PFSK-1 (cell line): ENCODE measurements around the gene SPACA4.

ENCODE experiments used
- FOXP2 ChIP-seq: optimal IDR thresholded peaks from 2 replicates; pipeline ENCODE3; 2011; ENCODE audit warnings: borderline replicate concordance, control low read depth, inconsistent platforms; ENCODE audit not compliant: insufficient read depth; ENCODE audit errors: extremely low read length, extremely low read depth
- POLR2AphosphoS5 ChIP-seq: IDR thresholded peaks from 2 replicates; pipeline ENCODE4 v1.6.1; 2012; ENCODE audit warnings: low read depth, mild to moderate bottlenecking, control low read depth, low read length, moderate library complexity
- SIN3A ChIP-seq: IDR thresholded peaks from 2 replicates; pipeline ENCODE4 v1.6.1; 2012; ENCODE audit warnings: mild to moderate bottlenecking, low read length, moderate library complexity, borderline replicate concordance; ENCODE audit not compliant: insufficient read depth
- TAF1 ChIP-seq: IDR thresholded peaks from 2 replicates; pipeline ENCODE4 v1.6.1; 2012; ENCODE audit warnings: low read length, control low read depth, borderline replicate concordance; ENCODE audit not compliant: insufficient read depth
- TF ChIP-seq, protein P1 (sequence below), 2 experiments: IDR thresholded peaks; 2 replicates each; pipeline versions ENCODE4 v1.6.1 to v1.8.0; 2011 to 2012; ENCODE audit warnings: low read depth in 2 of 2, low read length in 2 of 2, control low read depth in 1 of 2, inconsistent platforms in 1 of 2, mild to moderate bottlenecking in 1 of 2, moderate library complexity in 1 of 2; ENCODE audit not compliant: insufficient read depth in 1 of 2

SPACA4 gene

GRCh38 chr19:48644839-48645619 is 38.5 kb downstream of the SPACA4 start:
- TF ChIP-seq POLR2AphosphoS5 (no peak), TAF1 (no peak), SIN3A (no peak), FOXP2 (no peak)
- TF ChIP-seq, protein P1, sequence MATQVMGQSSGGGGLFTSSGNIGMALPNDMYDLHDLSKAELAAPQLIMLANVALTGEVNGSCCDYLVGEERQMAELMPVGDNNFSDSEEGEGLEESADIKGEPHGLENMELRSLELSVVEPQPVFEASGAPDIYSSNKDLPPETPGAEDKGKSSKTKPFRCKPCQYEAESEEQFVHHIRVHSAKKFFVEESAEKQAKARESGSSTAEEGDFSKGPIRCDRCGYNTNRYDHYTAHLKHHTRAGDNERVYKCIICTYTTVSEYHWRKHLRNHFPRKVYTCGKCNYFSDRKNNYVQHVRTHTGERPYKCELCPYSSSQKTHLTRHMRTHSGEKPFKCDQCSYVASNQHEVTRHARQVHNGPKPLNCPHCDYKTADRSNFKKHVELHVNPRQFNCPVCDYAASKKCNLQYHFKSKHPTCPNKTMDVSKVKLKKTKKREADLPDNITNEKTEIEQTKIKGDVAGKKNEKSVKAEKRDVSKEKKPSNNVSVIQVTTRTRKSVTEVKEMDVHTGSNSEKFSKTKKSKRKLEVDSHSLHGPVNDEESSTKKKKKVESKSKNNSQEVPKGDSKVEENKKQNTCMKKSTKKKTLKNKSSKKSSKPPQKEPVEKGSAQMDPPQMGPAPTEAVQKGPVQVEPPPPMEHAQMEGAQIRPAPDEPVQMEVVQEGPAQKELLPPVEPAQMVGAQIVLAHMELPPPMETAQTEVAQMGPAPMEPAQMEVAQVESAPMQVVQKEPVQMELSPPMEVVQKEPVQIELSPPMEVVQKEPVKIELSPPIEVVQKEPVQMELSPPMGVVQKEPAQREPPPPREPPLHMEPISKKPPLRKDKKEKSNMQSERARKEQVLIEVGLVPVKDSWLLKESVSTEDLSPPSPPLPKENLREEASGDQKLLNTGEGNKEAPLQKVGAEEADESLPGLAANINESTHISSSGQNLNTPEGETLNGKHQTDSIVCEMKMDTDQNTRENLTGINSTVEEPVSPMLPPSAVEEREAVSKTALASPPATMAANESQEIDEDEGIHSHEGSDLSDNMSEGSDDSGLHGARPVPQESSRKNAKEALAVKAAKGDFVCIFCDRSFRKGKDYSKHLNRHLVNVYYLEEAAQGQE (IDR thresholded peaks at IDR 0.05; ENCODE audit: insufficient read depth in 1 of 2, low read depth in 2 of 2, low read length in 2 of 2) = no peak

- TF ChIP-seq POLR2AphosphoS5 = no peak
- TF ChIP-seq TAF1 = no peak
- TF ChIP-seq FOXP2 = no peak
- TF ChIP-seq SIN3A = no peak
- TF ChIP-seq, protein P1 (IDR thresholded peaks at IDR 0.05; ENCODE audit: insufficient read depth in 1 of 2, low read depth in 2 of 2, low read length in 2 of 2) = no peak
Observed at GRCh38 chr19:48645620-48646000, 39.1 kb downstream of the SPACA4 start.

GRCh38 chr19:48646001-48646721 is 39.6 kb downstream of the SPACA4 start, which contains the start of gene CA11:
Gene CA11, minus strand, starts transcription at chr19:48646187. Its CDS starts 555 bp downstream, at chr19:48645632.
- TF ChIP-seq FOXP2 = peak; percentile 66
- no peak for TF ChIP-seq TAF1
- no peak; the same call in 1 of the 2 replicates for TF ChIP-seq SIN3A

DNA sequence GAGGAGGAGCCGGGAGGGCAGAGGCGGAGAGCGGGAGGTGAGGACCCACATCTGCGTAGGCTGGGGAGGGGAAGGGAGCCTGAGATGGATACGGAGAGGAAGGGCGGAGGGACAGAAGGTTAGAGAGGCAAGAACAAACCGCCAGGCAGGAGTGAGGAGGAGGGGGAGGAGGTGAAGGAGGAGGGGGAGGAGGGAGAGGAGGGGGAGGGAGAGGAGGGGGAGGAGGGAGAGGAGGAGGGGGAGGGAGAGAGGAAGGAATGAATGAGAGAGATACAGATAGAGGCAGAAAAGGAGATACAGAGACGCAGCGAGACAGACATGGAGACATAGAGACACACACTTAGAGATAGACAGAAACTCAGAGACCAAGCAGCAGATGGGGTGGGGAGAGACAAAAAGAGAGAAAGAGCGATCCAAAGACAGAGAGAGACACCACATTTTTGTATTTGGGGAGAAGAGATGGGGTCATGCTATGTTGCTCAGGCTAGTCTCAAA is 40.2 kb downstream of the SPACA4 start:
- TF ChIP-seq SIN3A (no peak), FOXP2 (no peak), TAF1 (no peak), POLR2AphosphoS5 (no peak)
- TF ChIP-seq, protein P1 (IDR thresholded peaks at IDR 0.05; ENCODE audit: insufficient read depth in 1 of 2, low read depth in 2 of 2, low read length in 2 of 2) = no peak

DNA sequence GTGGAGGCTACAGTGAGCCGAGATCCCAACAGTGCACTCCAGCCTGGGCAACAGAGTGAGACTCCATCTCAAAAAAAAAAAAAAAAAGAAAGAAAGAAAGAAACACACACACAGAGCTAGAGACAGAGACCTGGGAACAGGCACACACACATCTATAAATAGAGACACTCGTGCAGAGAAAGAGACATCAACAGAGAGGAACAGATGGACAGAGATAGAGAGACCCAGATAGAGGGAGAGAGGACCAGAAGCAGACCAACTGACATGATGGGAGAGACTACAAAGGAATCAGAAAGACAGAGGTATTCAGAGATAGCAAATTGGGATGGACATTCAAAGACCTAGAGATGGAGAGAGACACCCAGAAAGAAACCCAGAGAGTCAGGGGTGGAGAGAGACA is 41.6 kb downstream of the SPACA4 start:
- no peak for TF ChIP-seq SIN3A

DNA sequence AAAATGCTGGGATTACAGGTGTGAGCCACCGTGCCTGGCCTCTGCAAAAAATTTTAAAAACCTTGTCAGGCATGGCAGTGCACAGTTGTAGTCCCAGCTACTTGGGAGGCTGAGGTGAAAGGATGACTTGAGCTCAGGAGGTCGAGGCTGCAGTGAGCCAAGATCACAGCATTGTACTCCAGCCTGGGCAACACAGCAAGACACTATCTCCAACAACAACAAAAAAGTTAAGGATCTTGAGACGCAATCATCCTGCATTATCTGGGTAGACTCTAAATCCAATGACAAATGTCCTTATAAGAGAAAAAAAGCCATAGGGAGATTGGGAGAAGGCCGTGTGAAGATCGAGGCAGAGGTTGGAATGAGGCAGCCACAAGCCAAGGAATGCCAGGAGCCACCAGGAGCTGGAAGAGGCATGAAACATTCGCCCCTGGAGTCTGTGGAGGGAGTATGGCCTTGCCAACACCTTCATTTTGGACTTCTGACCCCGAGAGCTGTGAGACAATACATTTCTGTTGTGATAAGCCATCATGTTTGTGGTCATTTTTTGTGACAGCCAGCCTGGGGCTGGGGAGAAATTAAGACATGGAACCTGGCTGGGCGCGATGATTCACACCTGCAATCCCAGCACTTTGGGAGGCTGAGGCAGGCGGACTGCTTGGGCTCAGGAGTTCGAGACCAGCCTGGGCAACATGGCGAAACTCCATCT is 44.6 kb downstream of the SPACA4 start:
- TF ChIP-seq SIN3A (no peak), FOXP2 (no peak), POLR2AphosphoS5 (no peak), TAF1 (no peak)
- TF ChIP-seq, protein P1 (IDR thresholded peaks at IDR 0.05; ENCODE audit: insufficient read depth in 1 of 2, low read depth in 2 of 2, low read length in 2 of 2) = no peak
